HepG2 (cell line): ENCODE data around the gene ACADS. TPM values are rescaled to one million over a fixed set of nuclear protein-coding genes. Genes with fewer than 3 reads are reported as not detected.

ENCODE experiments used
- ARID4A ChIP-seq: sonication (generic); formaldehyde crosslinking; IDR thresholded peaks from 2 replicates; pipeline ENCODE4 v1.5.0; 2020; ENCODE audit warnings: mild to moderate bottlenecking, missing genetic modification reagents, borderline replicate concordance
- ETV6 ChIP-seq: sonication (generic); formaldehyde crosslinking; conservative IDR thresholded peaks from 2 replicates; pipeline ENCODE4 v1.4.0; 2020; ENCODE audit warnings: missing genetic modification reagents
- KDM5A ChIP-seq: fragments of 200-600 bp; sonication (generic); IDR thresholded peaks from 2 replicates; pipeline ENCODE4 v1.7.0; 2018; ENCODE audit warnings: antibody characterized with exemption, mild to moderate bottlenecking, low read length, borderline replicate concordance
- MED13 ChIP-seq: sonication (generic); formaldehyde crosslinking; IDR thresholded peaks from 2 replicates; pipeline ENCODE4 v1.5.0; 2020; ENCODE audit warnings: missing genetic modification reagents
- MIXL1 ChIP-seq: IDR thresholded peaks from 2 replicates; pipeline ENCODE4 v1.6.1; 2016
- RBAK ChIP-seq: sonication (generic); formaldehyde crosslinking; IDR thresholded peaks from 2 replicates; pipeline ENCODE4 v1.5.1; 2020; ENCODE audit warnings: mild to moderate bottlenecking, missing genetic modification reagents
- SNAPC2 ChIP-seq: sonication (generic); formaldehyde crosslinking; IDR thresholded peaks from 2 replicates; pipeline ENCODE4 v1.8.1; 2022; ENCODE audit warnings: mild to moderate bottlenecking, missing genetic modification reagents
- SPEN ChIP-seq: sonication (generic); formaldehyde crosslinking; IDR thresholded peaks from 2 replicates; pipeline ENCODE4 v1.5.1; 2020; ENCODE audit warnings: low read depth, mild to moderate bottlenecking, missing genetic modification reagents
- TBX3 ChIP-seq: fragments of 450-650 bp; IDR thresholded peaks from 2 replicates; pipeline ENCODE4 v1.6.1; 2017; ENCODE audit warnings: antibody characterized with exemption, mild to moderate bottlenecking, inconsistent platforms, borderline replicate concordance
- ZNF230 ChIP-seq: sonication (generic); formaldehyde crosslinking; IDR thresholded peaks from 2 replicates; pipeline ENCODE4 v1.4.0; 2020; ENCODE audit warnings: mild to moderate bottlenecking, missing genetic modification reagents
- ZNF280D ChIP-seq: sonication (generic); formaldehyde crosslinking; IDR thresholded peaks from 2 replicates; pipeline ENCODE4 v1.5.1; 2020; ENCODE audit warnings: mild to moderate bottlenecking, missing genetic modification reagents
- ZNF619 ChIP-seq: sonication (generic); formaldehyde crosslinking; IDR thresholded peaks from 2 replicates; pipeline ENCODE4 v1.4.0; 2020; ENCODE audit warnings: mild to moderate bottlenecking, missing genetic modification reagents
- ZNF709 ChIP-seq: sonication (generic); formaldehyde crosslinking; IDR thresholded peaks from 2 replicates; pipeline ENCODE4 v1.5.0; 2020; ENCODE audit warnings: mild to moderate bottlenecking, missing genetic modification reagents
- polyA plus RNA-seq, 8 experiments: library from polyadenylated mRNA; depleted of rRNA in 3 of 8; stranded (reverse) in 7 of 8; unstranded in 1 of 8; fragments of >200 nt; fragmentation: Illumina TruSeq in 4 of 8; extraction: Trizol in 4 of 8; gene quantifications; 2 replicates each; pipeline versions ENCODE4 v1.2.1 to v1.2.3, GENCODE V29; 2011 to 2016; ENCODE audit warnings: low read depth in 4 of 8, missing spikeins in 1 of 8, mixed read lengths in 1 of 8; ENCODE audit not compliant: insufficient read depth in 1 of 8
- total RNA-seq, 5 experiments: library from RNA; depleted of rRNA; stranded (reverse); fragments of >200 nt; fragmentation: Illumina TruSeq; extraction: Trizol; gene quantifications; 2 replicates each; pipeline ENCODE4 v1.2.3, GENCODE V29; 2016; ENCODE audit warnings: low read depth in 1 of 5

The ACADS gene
- total and polyA plus RNA-seq, 2 of the 13 experiments (the other 11 are each of a cell fraction or from before 2014, with no cell fraction given), result 17.4 to 27.7 TPM

GRCh38 chr12:120686690-120687577 lies 38.7 kb upstream of the ACADS start, which contains the start of gene MLEC (continued):
- TF ChIP-seq ZNF280D, result peak; percentile 37; the same call in 1 of the 2 replicates
- peak; percentile 93 for TF ChIP-seq MIXL1 (CRISPR knock-in tag)
- peak; percentile 80; the same call in 1 of the 2 replicates for TF ChIP-seq SNAPC2 (CRISPR knock-in tag)
- TF ChIP-seq MED13 (CRISPR knock-in tag), result peak; percentile 85; the same call in 1 of the 2 replicates
- TF ChIP-seq KDM5A, result peak; percentile 79
- TF ChIP-seq RBAK, result no peak
- peak; percentile 79 for TF ChIP-seq SPEN (CRISPR knock-in tag)
- no peak for TF ChIP-seq ZNF619 (CRISPR knock-in tag)
- TF ChIP-seq ZNF230 (CRISPR knock-in tag), result 0 out of 2 replicates have a peak, but pooled peaks have one; percentile 14
- peak; percentile 98 for TF ChIP-seq ARID4A (CRISPR knock-in tag)
- 0 out of 2 replicates have a peak, but pooled peaks have one; percentile 14 for TF ChIP-seq ETV6 (CRISPR knock-in tag)
- TF ChIP-seq TBX3, result peak; percentile 71; the same call in 1 of the 2 replicates
- TF ChIP-seq ZNF709, result no peak
